Epithelial cell of prostate (primary cell): ENCODE results near the gene CFAP46.

Experiments
- DNase-seq: peaks from one replicate; pipeline ENCODE4 v3.0.0-alpha.2; 2011; ENCODE audit warnings: low read depth, low spot score
- H3K27ac ChIP-seq: fragments of 450-650 bp; 2 replicates; pipeline ENCODE4 v1.5.1; 2017; ENCODE audit warnings: mild to moderate bottlenecking

Gene CFAP46

DNA sequence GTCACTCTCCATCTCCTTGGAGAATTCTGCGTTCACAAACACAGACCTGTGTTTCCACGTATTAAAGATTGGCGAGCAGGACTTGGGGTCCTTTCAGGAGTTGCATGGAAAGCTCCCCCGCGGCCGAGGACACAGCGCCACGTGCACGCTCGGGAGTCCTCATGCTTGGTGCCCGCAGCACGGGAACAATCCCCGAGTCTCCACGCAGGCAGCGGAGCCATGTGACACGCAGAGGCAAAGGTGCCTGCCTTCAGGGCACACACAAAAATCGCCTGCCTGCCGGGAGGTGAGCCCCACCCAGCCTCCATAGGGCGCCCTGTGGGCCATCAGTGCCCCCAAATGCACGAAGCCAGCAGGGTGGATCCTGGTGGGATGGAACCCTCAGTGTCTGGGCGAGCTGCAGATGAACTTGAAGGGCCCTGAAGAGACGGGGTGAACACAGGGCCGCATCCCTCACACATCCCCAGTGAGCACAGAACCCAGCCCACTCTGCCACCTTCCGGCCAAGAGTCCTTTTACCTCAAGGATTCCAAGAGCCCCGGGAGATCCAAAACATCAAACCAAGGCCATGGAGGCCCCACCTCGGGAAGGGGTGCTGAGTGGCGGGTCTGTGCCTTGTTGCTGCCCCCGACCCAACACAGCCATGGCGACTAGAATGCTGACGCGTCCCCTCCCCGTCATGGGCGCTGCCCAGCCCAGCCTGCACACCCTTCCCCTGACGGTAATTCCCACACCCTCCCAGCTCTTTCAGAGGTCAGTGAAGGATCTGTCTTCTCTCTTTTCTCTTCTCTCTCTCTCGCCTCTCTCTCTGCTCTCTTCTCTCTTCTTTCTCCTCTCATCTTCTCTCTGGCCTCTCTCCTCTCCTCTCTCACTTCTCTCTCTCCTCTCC, 55.9 kb downstream of the CFAP46 start:
- no peak overlapping the region for H3K27ac ChIP-seq
- DNase-seq, result no peak

DNA sequence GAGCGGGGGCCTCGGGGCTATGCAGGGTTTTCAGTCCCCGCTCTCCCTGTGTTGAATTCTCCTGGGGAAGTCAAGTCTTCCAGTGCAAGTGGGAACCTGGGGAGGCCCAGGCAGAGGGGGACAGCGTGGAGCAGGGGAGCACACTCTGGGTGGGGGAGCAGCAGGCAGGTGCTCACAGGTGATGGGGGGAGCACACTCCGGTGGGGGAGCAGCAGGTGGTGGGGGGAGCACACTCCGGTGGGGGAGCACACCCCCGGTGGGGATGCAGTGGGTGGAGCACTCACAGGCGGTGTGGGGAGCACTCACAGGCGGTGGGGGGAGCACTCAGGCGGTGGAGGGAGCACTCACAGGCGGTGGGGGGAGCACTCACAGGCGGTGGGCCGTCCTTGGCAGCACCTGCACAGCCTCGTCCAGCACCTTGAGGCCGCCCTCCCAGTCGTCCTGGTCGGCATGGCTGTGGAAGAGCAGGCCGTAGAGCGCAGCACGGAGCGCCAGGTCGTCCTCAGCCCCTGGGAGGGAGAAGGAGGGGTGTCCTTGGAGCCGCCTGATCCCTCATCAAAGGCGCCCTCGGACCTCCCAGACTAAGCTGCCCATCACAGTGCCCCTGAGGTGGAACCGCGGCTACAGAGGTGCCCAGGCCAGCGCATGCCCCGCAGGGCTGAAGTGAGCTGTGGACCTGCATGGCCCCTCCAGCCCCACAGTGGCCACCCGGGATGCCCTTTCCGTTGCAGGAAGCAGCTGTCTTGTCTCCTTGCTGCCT, 56.7 kb downstream of the CFAP46 start:
- no peak for DNase-seq
- H3K27ac ChIP-seq, result no peak overlapping the region

DNA sequence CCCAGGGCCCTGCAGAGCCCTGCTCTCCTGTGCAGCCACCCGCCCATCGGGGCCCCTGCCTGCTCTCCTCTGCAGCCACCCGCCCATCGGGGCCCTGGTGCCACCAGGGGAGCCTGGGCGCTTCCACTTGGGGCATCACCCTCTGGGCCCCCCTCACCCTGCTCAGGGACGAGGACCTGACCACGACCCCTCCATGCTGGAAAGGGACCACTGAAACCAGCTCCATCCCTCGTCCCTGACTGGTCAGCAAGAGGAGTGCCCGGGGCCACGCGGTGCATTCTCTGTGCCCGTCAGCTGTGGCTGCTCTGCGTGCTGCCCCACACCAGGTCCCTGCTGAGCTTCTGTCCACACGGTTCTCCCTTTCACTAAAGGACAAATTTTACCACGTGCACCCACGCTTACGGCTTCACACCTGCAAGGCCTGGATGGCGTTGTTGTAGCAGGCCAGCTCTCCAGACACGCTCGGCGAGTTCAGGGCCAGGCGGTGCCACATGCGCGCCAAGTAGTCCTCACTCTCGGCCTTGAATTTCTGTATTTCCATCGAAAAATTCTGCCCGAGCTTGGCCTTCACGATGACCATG, 57.6 kb downstream of the CFAP46 start:
- DNase-seq, result no peak
- no peak overlapping the region for H3K27ac ChIP-seq

DNA sequence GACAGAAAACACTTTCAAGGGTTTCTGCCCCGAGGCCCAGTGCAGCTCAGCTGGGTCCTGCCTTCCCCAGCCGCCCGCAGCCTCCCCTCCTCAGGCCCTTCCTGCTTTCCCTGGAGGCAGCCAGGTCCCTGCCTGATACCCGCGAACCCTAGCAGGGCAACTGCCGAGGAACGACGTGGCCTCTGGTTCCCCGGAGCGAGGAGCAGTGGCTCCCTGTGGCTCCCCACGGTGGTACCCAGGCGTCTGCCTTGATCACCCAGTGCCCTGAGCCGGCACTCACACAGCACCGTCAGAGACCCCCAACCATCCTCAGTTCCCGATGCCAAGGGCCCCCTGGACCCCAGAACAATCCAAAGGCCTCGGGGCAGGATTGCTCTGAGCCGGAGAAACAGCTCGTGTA, 58.3 kb downstream of the CFAP46 start:
- H3K27ac ChIP-seq, result no peak overlapping the region
- no peak for DNase-seq

DNA sequence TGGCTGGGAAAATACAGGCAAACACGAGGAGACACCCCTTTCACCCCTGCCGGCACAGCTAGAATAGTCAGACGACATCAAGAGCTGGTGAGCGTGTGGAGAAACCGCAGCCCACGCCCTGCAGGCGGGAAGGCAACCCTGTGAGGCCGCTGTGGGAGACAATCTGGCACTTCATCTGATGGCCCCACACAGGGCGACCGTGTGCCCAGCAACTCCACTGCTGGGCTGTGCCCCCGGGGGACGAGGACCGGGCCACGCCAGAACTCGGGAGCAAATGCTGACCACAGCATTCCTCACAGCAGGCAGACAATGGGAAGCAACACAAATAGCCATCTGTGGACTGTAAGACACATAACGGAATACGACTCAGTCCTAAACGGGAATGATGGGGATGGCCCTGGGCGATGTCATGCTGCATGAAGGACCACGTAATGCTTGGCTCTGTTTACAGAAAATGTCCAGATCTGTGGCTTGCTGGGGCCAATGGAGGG, 58.9 kb downstream of the CFAP46 start:
- no peak for DNase-seq
- no peak overlapping the region for H3K27ac ChIP-seq

DNA sequence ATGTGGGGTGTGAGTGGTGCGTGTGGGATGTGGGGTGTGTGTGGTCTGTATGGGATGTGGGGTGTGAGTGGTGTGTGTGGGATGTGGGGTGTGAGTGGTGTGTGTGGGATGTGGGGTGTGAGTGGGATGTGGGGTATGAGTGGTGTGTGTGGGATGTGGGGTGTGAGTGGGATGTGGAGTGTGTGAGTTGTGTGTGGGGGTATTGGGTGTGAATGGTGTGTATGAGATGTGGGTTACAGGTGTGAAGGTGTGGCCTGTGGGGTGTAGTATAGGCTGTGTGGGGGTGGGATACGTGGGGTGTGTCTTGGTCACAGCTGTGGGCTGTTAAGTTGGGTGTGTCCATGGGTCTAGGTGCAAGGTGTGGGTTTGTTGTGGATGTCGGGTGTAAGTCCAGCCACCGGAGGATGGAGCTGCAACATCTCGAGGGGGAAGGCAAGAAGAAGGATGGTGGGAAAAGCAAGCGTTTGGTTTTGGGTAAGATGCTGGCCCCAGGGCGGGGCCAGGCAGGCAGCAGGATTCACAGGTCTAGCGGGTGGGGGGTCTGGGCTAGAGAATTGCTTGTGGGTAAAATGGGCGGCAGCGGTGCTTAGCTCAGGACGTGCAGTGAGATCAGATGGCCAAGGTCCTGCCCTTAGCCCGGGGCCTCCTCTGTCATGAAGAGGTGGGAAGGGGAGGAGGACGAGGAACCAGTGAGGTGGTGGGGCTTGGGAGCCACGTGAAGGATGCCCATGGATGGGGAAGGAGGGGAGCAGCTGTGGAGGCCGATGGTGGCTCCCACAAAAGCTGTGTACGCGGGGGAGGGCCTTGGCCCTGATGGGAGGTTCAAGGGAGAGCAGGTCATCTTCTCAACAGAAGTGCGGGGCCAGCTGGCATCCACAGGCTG, 60.1 kb downstream of the CFAP46 start:
- DNase-seq, result no peak
- no peak overlapping the region for H3K27ac ChIP-seq

DNA sequence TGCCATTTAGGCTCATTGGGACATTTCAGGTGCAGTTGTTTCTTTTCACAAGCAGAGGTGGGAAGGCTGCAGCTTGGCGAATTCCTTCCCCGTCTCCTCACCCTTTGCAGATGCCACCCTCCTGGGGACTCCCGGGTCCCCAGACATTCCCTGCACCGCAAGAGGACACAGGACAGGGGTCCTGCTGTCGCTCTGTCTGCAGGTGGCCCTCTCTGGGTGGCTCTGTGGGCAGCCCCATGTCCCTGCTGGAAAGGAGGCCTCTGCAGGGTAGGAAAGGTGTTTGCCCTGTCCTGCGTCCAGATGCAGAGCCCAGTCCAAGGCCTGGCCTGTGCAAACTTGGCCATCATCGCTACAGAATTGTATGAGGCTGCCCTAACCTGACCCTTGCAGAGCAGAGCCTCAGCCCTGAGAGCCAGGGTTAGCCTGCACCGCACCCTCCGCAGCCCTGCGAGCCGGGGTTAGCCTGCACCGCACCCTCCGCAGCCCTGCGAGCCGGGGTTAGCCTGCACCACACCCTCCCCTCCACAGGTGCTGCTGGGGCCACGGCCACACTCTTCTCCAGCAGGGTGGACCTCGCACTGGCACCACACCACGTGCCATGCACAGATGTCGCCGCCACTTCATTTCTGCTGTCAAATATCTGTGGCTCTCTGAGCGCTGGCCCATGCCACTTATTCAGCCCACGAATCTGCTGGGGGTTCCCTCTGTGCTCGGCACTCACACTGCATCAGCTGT, 61.0 kb downstream of the CFAP46 start:
- no peak overlapping the region for H3K27ac ChIP-seq
- no peak for DNase-seq

DNA sequence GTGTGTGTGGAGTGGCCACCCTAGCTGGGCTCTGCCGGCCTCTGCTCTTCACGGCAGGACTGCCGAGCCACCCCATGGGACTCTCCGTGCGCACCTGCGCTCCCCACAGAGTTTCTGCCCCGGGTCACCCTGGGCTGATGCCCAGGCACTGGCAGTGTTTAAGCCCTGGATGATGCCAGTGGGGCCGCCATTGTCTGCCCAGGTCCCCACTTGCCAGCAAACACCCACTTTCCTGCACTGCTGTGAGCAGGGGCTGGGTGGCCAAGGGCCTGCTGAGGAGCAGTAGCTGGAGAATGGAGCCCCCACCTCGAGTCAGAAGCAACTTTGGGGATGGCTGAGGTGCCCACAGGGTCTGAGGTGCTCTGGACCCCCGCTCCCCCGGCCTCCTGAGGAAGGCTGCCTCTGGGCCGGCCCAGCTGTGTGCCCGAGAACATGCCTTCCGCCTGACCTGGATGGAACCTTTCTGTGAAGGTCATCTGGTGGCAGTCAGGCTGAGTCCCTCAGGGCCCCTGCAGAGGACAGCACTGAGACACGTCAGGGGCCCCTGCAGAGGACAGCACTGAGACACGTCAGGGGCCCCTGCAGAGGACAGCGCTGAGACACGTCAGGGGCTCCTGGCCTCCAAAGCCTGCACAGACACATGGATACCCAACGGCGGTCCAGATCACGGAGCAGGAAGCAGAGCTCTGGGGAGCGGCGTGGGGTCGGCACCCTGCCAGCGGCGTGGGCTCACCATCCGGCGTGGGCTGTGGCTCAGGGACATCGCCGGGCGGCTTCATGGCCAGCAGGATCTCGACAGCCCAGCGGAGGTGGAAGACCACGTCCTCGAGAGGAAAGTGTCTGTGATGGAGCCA, 62.0 kb downstream of the CFAP46 start:
- no peak for DNase-seq
- H3K27ac ChIP-seq, result no peak overlapping the region

DNA sequence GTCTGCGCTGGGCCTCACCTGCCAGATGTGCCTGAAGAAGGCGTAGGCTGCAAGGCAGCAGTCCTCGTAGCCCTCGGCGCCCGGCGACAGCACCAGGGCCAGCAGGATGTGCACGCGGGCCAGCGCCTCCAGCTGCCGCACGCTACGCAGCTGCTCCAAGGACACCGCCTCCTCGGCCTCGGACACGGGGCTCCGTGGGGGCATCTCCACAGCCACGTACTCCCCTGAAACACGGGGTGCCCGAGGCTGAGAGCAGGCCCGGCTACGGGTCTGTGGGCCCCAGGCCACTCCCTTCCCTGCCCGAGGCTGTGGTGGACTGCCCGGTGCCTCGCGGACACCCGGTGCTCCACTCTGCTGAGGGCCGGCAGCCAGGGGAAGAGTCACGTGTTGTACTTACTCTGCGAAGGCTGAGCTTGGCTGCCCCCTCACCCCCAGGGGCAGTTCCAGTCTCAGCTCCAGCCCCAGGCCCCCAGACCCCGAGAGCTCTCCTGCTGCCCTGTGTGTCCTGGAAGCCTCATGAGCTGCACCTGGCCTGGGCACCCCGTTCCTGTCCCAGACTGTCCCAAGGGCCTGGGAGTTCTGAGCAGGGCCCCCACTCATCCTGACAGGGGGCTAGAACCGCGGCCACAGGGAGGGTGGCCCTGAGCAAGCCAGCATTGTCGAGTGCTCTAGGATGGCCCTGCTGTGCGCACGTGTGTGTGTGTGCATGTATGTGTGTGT, 62.8 kb downstream of the CFAP46 start:
- H3K27ac ChIP-seq, result no peak overlapping the region
- DNase-seq, result no peak

DNA sequence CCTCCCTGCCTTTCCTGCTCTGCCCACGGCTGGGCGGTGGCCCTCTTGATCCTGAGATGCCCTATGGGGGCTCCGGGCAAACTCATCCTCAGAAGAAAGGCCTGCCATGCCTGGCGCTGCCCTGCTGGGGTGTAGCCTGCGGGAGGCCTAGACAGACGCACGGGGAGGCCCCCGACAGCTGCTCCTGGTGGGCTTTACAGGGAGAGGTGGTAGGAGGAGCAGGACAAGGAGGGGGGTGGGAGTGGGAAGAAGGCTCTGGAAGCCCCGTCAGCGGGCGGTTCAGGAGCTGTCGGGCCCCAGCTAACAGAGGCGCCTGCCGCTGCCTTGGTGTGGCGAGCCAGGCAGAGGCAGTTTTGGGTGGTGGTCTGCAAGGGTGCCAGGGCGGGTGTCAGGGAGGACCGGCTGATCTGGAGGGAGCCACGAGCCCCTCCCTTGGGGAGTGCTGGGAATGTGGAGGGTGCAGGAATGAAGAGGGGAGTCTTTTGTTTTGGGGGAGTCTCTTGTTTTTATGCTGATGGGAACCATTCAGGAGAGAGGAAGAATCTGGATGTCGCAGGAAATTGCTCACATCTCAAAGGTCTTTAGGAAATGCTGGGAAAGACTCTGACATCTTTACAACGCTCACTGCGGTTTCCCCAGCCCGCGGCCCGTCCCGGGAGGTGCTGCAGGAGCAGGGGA, 63.5 kb downstream of the CFAP46 start:
- no peak for DNase-seq
- H3K27ac ChIP-seq, result no peak overlapping the region

DNA sequence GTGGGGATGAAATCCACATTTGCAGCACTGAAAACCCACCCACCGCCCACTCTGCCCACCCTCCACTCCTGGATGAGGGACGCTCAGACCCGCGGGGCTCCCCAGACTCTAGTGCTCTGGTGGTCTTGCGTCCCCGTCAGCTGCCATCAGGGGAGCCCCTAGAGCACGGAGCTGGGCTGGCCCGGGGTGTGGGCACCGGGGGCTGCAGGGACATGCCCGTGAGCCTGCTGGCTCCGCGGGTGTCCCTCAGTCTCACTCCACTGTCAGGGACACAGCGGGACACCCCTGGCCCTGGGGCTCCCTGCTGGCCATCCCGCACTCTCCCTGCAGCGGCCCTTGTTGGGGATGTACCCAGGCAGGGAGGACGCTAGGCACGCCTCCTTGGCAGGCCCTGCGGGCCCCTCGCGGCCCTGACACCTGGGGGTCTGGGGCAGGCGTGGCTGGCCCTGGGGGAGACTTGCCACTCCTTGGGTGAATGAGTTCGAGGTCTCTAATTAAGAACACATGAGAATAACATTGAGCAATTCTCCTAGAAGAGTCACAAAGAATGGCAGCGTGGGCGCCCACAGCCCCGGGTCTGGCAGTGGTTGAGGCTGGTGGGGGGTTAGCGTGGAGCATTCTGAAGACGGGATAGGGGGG, 64.2 kb downstream of the CFAP46 start:
- no peak overlapping the region for H3K27ac ChIP-seq
- DNase-seq, result no peak

DNA sequence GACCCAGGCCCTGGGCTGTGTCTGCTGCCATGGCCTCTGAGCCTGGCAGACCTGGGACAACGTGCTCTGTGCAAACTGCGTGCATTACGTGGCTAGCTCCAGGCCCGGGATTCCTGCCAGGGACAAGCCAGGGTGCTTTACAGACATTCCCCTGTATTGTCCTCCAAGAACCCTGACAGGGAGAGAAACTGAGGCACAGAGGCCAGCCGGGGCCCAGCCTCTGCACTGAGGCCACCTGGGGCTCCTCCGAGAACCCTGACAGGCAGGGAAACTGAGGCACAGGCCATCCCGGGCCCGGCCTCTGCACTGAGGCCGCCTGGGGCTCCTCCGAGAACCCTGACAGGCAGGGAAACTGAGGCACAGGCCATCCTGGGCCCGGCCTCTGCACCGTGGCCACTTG, 64.9 kb downstream of the CFAP46 start:
- no peak overlapping the region for H3K27ac ChIP-seq
- no peak for DNase-seq

DNA sequence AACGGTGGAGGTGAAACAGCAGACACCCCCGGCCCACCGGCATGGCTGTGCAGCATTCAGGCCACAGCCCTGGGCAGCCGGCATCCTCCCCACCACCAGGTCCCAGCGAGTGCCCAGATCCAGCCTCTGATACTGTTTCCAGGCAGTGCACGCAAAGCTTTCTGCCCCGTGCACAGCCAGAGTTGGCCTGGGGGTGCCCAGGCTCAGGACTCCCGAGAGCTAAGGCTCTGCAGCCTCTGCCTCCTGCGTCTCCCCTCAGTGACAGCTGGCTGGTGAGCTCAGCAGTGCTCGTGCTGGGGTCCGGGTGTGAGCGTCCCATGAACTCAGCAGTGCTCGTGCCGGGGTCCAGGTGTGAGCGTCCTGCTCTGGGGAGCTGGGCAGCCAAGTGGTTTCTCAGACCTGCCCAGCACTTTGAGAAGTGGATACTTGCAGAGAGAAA, 65.4 kb downstream of the CFAP46 start:
- H3K27ac ChIP-seq, result no peak overlapping the region
- DNase-seq, result no peak

DNA sequence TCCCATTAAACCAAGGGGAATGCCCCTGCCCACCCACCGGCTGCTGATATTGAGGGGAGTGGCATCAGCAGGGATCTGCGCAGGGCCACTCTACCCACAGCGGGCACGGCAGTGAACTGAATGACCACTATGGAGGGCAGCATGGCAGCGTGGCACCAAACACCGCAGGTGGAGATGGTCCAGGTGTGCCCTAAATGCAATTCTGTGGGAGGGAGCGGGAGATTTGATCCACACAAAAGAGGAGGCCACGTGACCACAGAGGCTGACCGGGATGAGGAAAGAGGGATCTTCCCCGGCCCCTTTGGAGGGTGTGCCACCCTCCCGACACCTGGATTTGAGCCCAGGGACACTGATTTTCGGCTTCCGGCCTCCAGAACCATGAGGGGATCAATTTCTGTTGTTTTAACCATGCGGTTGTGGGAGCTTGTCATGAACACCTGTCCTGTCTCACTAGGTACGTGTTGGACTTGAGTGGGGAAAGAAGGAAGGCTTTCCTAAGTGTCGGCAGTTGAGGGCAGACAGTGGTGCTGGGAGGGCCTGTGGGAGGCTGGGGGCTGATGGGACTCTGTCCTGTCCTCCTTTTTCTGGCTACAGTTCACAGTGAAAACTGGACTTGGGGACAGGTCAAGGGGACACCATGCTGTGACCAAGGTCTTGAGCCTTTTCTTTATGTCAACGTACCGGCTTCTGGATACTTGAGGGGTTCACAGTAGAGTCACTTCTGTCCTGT, 66.1 kb downstream of the CFAP46 start:
- H3K27ac ChIP-seq, result no peak overlapping the region
- DNase-seq, result no peak

DNA sequence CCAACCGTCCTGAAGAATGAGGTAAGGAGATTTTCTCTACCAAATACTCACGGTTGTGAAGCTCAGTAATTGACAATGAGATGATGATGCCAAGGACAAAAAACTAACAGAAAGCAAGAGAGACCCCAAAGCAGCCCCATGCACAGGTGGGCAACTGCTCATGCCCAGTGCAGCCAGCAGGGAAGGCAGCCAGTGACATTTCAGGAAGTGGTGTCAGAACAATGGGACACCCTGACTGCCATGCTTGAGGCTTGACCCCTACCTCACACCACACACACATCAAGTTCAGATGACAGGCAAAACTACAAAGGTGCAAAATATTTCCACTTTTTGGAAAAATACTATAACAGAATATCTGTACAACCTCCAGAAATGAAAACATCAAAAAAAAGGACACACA, 66.9 kb downstream of the CFAP46 start:
- no peak for DNase-seq

DNA sequence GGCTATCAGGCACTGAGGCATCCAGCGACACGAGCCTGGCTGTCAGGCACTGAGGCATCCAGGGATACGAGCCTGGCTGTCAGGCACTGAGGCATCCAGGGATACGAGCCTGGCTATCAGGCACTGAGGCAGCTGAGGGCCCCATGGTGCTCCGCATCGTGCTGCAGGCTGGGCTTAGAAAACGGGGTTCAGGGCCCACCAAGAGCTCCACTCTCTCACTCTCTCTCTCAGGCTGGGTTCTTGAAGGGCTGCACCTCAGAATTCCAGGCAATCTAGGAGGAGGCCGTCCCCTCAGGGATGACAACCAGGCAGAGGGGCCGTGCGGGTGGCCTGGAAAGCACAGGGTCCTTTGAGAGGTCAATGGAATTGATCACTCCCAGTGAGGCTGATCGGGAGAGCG, 69.0 kb downstream of the CFAP46 start:
- DNase-seq, result no peak
- no peak overlapping the region for H3K27ac ChIP-seq

More for the DNA sequence above, 66.9 kb downstream of the CFAP46 start:
- no peak overlapping the region for H3K27ac ChIP-seq
